Lower leg skin (tissue), 4 donors: ENCODE measurements around the gene SLC27A4. TPM values are rescaled to one million over a fixed set of nuclear protein-coding genes. Genes with fewer than 3 reads are reported as not detected.

ENCODE experiments used
- DNase-seq, 2 donors: peaks; one replicate each; pipeline ENCODE4 v3.0.0-alpha.2; 2019; ENCODE audit warnings: low spot score in 2 of 2
- H3K4me3 ChIP-seq: fragments of 200-600 bp; sonication (generic); 2 replicates; pipeline ENCODE4 v1.5.1; 2017; ENCODE audit warnings: mild to moderate bottlenecking, low read depth; ENCODE audit not compliant: poor library complexity, severe bottlenecking
- POLR2A ChIP-seq, 2 donors: fragments of 450-650 bp; IDR thresholded peaks; one replicate each; pipeline ENCODE4 v1.6.1; 2016 to 2017; ENCODE audit warnings: antibody characterized with exemption in 2 of 2, mild to moderate bottlenecking in 1 of 2, moderate library complexity in 1 of 2
- WGBS, 2 donors: methylation state at CpG; one replicate each; pipeline ENCODE4 v1.1.5; 2018; 5-methylcytosine and 5-hydroxymethylcytosine counted together
- intact Hi-C: fragments of 100-400 bp; cut with DNase I; formaldehyde crosslinking; loops from one replicate; pipeline ENCODE4 v1.15.0; 2023; ENCODE audit warnings: low total_unique reads
- microRNA counts, 2 donors: library from miRNA; unstranded; fragments of <30 nt; microRNA quantifications; one replicate each; lab custom pipeline; 2016
- microRNA-seq, 2 donors: library from miRNA; unstranded; fragments of <30 nt; microRNA quantifications; one replicate each; pipeline ENCODE4, GENCODE V29; 2016; ENCODE audit warnings: borderline replicate concordance in 2 of 2, borderline number of aligned reads in 1 of 2
- total RNA-seq, 4 donors: library from RNA; depleted of rRNA; stranded (reverse); fragments of >200 nt; gene quantifications; one replicate each; pipeline ENCODE4 v1.1.0, GENCODE V29; 2016
- TF ChIP-seq, protein P1 (sequence below), 3 donors: fragments of 450-650 bp; IDR thresholded peaks; one replicate each; pipeline ENCODE4 v1.5.1; 2016; ENCODE audit warnings: antibody characterized with exemption in 3 of 3, mild to moderate bottlenecking in 3 of 3, moderate library complexity in 2 of 3

SLC27A4 gene
- total RNA-seq, 4 donors from 2014 or later, result 64.7 to 105 (median 73.3) TPM

DNA sequence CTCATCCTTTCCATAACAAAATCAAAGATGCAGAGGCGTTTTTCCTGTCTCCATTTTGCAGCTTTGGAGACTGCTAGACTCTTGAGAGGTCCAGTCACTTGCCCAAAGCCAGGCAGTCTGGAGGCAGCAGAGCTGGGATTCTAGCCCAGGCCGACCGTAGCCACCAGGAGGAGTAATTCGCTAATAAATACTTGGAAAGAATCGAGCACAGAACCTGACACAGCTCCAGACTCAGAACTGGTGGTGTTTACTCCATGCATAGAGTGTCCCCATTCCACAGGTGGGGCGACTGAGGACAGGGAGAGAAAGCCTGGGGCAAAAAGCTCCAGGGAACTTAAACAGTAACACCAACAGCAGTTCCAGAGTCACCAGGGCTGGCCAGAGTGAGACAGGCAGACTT, 69.7 kb downstream of the SLC27A4 start:
- H3K4me3 ChIP-seq, result no peak overlapping the region
- intact Hi-C loops, result loop anchor here (10.0 kb wide), 1 partner anchor 45 kb away; no protein-coding TSS in a partner anchor
- no peak for TF ChIP-seq POLR2A (IDR thresholded peaks at IDR 0.05)
- TF ChIP-seq, protein P1, sequence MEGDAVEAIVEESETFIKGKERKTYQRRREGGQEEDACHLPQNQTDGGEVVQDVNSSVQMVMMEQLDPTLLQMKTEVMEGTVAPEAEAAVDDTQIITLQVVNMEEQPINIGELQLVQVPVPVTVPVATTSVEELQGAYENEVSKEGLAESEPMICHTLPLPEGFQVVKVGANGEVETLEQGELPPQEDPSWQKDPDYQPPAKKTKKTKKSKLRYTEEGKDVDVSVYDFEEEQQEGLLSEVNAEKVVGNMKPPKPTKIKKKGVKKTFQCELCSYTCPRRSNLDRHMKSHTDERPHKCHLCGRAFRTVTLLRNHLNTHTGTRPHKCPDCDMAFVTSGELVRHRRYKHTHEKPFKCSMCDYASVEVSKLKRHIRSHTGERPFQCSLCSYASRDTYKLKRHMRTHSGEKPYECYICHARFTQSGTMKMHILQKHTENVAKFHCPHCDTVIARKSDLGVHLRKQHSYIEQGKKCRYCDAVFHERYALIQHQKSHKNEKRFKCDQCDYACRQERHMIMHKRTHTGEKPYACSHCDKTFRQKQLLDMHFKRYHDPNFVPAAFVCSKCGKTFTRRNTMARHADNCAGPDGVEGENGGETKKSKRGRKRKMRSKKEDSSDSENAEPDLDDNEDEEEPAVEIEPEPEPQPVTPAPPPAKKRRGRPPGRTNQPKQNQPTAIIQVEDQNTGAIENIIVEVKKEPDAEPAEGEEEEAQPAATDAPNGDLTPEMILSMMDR (IDR thresholded peaks at IDR 0.05), result no peak
- whole genome bisulfite sequencing, 2 donors, result 35 to 39% methylated on average over 6 of the region's 6 CpGs
- DNase-seq, result no peak

MicroRNA genes within 50 kb of the gene (microRNA counts, 767-probe panel; counts per million panel counts)
- microRNA hsa-miR-219-2-3p (lab: Ali Mortazavi, UCI), result 0 to 358 counts per million in 2 donors

Small RNAs within 50 kb of the gene (microRNA-seq; reads per million reads assigned to microRNA genes)
- gene MIR219B, result 0 reads per million in 2 donors

Other genes with a start within 250 kb of the SLC27A4 start
- gene PTGES2, start 212.8 kb upstream of the SLC27A4 start, total RNA-seq, result 10 to 100 TPM; 32.6 to 66.5 (median 56.3) TPM
- gene LCN2, start 191.1 kb upstream of the SLC27A4 start, total RNA-seq, result 10 to 100 TPM in 2 of 4 donors, 1 to 10 TPM in 2; 3.7 to 33.8 (median 19.1) TPM
- gene BBLN, start 180.3 kb upstream of the SLC27A4 start, total RNA-seq, result 100 to 1,000 TPM; 288 to 606 (median 392) TPM
- gene CIZ1, start 149.0 kb upstream of the SLC27A4 start, total RNA-seq, result 100 to 1,000 TPM in 1 of 4 donors, 10 to 100 TPM in 3; 71.6 to 135 (median 83.9) TPM
- gene DNM1, start 137.1 kb upstream of the SLC27A4 start, total RNA-seq, result 10 to 100 TPM in 1 of 4 donors, 1 to 10 TPM in 3; 6.9 to 11.4 (median 9.0) TPM
- 100 to 1,000 TPM in 3 of 4 donors, 10 to 100 TPM in 1; 81.8 to 123 (median 116) TPM for gene GOLGA2, start 64.5 kb upstream of the SLC27A4 start, total RNA-seq
- gene SWI5, start 64.3 kb upstream of the SLC27A4 start, total RNA-seq, result 10 to 100 TPM; 12.3 to 31.1 (median 24.8) TPM
- 10 to 100 TPM; 10.8 to 13.9 (median 11.5) TPM for gene TRUB2, start 18.1 kb upstream of the SLC27A4 start, total RNA-seq
- gene COQ4, start 17.7 kb upstream of the SLC27A4 start, total RNA-seq, result 100 to 1,000 TPM in 2 of 4 donors, 10 to 100 TPM in 2; 80.4 to 120 (median 99.4) TPM
- 10 to 100 TPM; 24.3 to 37.7 (median 31.1) TPM for gene URM1, start 30.8 kb downstream of the SLC27A4 start, total RNA-seq
- gene CERCAM, start 80.3 kb downstream of the SLC27A4 start, total RNA-seq, result 10 to 100 TPM in 1 of 4 donors, 1 to 10 TPM in 3; 5.6 to 21.3 (median 7.3) TPM
- gene ODF2, start 115.5 kb downstream of the SLC27A4 start, total RNA-seq, result 10 to 100 TPM; 15.0 to 22.1 (median 18.0) TPM
- gene GLE1, start 164.2 kb downstream of the SLC27A4 start, total RNA-seq, result 10 to 100 TPM; 28.6 to 44.3 (median 30.8) TPM
- 100 to 1,000 TPM; 223 to 331 (median 293) TPM for gene SPTAN1, start 212.1 kb downstream of the SLC27A4 start, total RNA-seq